IMR-90 (cell line): ENCODE results near the gene GNG2.

ENCODE experiments used
- BHLHE40 ChIP-seq: fragments of 150-350 bp; IDR thresholded peaks from 2 replicates; pipeline ENCODE4 v1.6.1; 2016; ENCODE audit warnings: mild to moderate bottlenecking, low read depth, low read length
- CTCF ChIP-seq: conservative IDR thresholded peaks from 2 replicates; pipeline ENCODE4 v1.5.1; 2012; ENCODE audit warnings: mild to moderate bottlenecking, low read depth, low read length, improper control_type of control experiment
- MAFK ChIP-seq: IDR thresholded peaks from 2 replicates; pipeline ENCODE4 v1.6.1; 2012; ENCODE audit warnings: low read depth, low read length, improper control_type of control experiment
- POLR2A ChIP-seq: IDR thresholded peaks from 2 replicates; pipeline ENCODE4 v1.6.1; 2012; ENCODE audit warnings: mild to moderate bottlenecking, low read depth, low read length
- RCOR1 ChIP-seq: IDR thresholded peaks from 2 replicates; pipeline ENCODE4 v1.6.1; 2012; ENCODE audit warnings: mild to moderate bottlenecking, low read length, improper control_type of control experiment; ENCODE audit not compliant: insufficient replicate concordance

GRCh38 chr14:51849097-51849496, 11.3 kb upstream of the GNG2 start:
- TF ChIP-seq CTCF = no peak
- TF ChIP-seq RCOR1 = no peak
- TF ChIP-seq MAFK = no peak
- TF ChIP-seq BHLHE40 = no peak
- TF ChIP-seq POLR2A = no peak
